GM18511 (cell line): ENCODE measurements around the gene CLMP.

Source experiments
- ATAC-seq: cut with Tn5 transposase; IDR thresholded peaks from one replicate; pipeline ENCODE4 v1.9.1; 2021; ENCODE audit warnings: mild to moderate bottlenecking, moderate library complexity; ENCODE audit not compliant: unreplicated experiment

The CLMP gene

DNA sequence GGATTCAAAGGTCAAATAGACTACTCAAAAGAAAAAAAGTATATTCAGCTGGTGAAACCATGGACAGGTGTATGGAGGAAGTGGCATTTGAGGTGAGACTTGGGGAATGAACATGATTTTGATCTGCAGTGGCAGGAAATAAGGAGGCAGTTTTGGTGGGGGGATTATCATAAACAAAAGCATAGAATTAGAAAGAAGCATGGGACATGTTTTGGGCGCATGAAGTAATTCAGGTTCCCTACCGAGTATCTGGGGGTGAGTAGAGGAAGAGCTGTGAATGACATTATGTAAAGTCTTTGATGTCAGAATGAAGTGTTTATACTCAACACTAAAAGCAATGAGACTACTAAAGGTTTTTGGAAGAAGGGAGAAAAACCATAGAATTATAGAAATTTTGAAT lies 3.1 kb downstream of the CLMP start:
- ATAC-seq, result no peak

DNA sequence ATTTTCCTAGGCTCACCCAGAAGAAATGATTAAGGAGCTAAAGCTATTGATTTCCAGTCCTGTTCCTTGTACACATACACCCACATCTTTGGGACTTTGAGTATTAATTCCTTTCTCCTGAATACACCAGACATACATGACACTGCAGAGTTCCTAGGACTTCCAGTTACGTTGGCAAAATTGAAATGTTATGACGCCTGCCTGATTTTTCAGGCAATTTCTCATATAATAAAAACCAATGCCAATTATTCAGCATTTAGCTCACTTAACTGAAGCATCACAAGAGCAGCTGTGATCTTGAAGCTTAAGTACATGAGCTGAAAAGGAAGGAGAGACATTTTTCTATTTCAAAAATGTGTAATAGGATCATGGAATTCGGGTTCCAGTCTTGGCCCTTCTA lies 4.5 kb downstream of the CLMP start:
- ATAC-seq, result no peak

DNA sequence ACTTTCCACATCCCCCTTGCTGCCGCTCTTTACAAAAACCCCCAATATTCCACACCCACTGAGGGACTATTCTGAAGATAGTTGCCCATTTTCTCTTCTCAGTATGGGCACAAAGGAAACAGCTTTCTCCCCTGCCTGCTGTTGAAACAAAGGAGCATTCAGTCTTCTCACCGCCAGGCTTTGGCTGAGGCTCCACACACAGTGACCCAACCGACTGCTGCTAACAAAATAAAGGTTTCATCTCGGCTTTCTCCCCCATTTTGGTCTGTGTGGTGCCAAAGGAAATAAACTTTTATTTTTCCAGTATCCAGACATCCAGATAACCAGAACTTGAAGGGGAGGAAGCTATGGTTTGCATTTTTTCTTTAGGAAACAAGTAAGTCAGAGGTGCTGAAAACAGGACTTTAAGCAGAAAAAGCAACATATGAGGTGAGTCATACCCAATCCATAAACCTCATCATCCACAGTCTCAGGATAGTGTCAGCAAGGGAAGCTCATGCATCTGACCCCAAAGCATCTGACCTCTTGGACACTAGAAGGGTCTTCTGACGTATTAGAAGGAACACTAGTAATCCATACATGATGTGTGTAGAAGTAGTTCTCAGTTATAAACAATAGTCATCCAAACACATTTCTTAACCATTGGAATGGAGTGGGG lies 6.4 kb downstream of the CLMP start:
- ATAC-seq, result no peak

DNA sequence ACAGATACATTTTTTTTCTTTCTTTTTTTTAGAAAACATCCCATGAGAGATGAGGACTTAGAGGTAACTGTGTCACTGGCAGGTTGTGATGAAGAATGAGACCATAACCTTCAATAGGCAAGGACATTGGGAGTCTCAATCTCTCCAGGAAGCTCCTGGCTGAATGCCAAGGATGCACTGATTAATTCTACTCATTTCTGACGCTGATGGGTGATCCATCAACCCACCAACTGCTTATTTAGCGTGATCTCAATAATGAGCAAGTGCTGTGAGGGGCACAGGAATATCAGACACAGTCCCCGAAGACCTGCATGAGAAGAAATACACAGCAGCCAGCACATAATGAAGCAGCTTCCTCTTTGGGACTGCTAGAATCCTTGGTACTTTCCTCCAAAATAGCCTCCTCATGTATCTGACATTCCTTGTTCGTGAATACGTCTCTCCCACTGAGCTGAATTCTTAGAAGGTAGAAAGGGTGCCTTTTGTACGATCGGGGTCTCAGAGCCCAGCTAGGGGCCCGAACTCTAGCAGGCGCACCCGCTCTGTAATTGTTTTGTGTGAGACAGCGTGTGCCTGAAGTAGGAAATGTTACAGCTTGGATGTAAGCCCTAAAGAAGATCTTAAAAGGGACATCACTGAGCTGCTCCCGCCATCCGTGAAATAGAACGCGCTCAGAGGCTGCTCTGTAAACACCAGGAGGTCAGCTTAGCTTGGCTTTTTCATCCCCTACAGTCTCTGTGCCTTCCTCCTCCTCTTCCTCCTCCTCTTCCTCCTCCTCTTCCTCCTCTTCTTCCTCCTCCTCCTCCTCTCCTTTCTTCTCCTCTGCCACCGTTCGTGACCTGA lies 7.2 kb downstream of the CLMP start:
- ATAC-seq, result no peak

DNA sequence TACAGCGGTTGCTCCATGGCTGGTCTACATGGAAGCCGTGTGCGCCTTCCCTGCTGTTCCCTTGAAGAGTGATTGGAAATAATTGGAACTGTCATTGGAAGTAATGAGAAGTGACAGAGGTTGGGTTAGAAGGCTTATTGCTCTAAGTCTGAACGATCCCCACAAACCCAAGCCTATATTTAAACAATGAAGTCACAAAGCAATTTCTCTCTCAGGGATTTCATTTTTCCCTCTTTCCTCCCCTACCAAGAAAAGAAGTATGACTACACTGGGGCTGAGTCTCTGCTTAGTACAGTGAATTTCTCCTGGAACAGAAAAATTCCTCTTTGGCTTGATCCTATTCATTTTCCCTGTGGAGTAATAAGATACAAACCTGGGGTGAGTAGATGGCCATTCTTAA lies 7.8 kb downstream of the CLMP start:
- no peak for ATAC-seq

DNA sequence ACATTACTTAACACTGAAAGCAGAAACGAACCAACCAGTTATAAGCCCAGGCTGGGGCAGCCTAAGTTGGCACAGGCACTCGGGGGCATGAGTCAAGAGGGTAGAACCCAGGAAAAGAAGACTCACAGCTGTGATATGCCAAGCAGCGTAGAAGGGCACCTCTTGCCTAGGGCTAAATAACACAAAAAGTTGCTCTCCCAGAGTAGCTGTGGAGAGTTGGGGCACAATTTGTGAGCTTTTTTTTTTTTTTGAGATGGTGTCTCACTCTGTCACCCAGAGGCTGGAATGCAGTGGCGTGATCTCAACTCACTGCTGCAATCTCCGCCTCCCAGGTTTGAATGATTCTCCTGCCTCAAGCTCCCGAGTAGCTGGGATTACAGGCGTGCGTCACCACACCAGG lies 8.8 kb downstream of the CLMP start:
- no peak for ATAC-seq

DNA sequence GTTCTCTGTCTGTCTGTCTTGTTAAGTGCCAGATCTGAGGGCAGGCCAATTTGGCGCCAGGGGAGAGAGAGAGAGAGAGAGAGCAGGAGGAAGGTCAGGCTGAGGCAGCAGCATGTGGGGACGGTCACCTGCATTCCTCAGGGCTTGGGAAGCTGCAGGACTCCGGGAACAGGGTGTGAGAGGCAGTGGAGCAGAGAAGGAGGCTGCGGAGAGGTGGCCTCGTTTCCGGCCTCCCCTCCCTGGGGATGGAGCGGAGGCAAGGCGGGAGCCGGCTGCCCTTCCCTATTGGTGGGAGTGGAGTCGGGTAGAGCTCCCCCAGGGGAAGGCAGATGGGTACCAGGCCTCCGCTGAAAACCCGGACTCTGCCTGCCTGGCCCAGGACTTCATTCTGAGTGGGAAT lies 9.7 kb downstream of the CLMP start:
- ATAC-seq, result no peak

DNA sequence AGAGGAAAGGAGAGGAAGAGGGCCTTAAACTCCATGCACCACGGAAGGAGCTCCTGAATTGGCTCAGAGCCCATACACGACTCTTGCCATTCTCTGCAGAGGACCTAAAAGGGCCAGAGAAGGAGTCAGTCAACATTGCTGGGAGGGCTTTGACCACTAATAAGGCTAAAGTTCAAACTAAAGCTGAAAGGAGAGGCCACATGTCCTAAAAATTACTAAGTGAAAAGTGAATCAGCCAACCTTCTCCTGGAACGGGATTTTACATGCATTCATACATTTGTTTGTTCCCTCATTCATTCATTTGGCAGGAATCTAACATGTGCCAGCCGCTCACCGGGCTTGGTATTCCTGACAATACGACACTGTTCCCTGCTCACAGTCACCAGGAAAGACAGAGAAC lies 10.5 kb downstream of the CLMP start:
- ATAC-seq, result no peak

DNA sequence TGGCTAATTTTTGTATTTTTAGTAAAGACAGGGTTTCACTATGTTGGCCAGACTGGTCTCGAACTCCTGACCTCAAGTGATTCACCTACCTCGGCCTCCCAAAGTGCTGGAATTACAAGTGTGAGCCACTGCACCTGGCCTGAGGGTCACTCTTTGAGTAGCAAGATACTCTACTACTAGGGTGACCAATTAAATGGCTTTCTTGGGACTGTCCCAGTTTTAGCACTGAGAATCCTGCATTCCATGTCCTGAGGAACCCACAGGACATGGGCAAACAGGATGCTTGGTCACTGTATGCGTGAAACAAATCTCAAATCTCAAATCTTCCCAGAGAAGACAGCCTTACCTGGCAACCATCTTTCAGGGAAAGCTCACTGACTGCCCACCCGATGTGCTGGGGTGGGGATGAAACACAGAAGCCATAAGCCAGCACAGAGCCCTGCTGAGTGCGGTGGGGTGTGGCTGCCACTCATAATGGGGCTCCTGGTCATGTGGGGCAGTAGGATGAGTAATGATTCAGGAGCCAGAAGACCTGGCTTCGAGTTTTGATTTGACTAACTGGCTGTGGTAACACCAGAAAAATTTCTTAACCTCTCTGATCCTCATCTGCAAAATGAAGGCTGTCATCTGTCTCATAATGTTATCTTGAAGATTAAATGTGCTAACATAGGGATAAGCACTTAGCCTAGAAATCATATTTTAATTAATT lies 11.5 kb downstream of the CLMP start:
- peak; percentile 57 for ATAC-seq

DNA sequence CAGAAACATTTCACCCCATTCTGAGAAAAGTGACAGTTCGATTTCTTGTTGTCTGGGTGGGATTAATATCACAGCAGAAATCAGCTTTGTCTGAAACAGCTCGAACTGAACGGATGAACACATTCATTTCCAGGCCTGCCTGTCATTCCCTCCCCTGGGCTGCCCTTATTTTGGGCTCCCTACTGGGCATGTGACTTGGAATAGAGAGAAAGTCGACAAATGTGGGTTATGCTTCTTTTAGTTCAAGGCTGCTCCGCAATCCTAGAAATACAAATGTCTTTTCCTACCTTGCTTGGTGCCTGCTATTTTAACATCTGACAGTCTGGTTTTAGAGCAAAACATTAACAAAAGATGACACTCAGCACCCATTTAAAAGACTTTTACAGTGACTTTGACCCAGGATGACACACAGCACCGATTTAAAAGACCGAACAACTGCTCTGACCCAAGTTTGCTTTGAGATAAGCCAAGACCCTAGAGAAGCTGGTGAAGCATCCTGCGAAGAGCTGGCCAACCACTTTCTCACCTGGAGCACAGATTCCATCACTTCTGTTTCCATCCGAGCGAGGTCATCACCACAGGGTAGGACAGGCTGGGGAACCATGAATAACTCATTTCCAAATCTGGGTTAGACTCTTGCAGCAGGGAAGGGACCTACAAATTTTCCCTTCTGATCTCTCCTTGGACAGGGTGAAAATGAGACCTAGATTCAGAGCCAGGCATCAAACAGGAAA lies 13.1 kb downstream of the CLMP start:
- no peak for ATAC-seq

DNA sequence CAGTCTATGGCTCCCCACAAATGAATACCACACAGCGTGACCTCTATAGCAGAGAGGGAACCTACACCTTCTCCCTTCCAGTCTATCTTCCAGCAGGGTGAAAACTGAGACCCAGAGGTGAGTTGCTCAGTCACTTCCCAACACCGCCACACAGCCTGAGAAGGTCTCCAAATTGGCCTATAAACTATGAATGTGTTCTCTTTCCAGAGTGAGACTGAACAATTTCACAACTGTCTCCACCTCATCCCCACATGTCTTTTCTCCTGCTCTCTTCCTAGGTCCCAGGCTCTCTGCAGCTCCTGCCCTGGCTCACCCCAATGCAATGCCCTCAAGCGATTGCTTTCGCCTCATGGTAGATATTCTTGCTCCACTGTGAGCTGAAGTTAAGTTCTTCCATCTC lies 14.0 kb downstream of the CLMP start:
- ATAC-seq, result no peak

DNA sequence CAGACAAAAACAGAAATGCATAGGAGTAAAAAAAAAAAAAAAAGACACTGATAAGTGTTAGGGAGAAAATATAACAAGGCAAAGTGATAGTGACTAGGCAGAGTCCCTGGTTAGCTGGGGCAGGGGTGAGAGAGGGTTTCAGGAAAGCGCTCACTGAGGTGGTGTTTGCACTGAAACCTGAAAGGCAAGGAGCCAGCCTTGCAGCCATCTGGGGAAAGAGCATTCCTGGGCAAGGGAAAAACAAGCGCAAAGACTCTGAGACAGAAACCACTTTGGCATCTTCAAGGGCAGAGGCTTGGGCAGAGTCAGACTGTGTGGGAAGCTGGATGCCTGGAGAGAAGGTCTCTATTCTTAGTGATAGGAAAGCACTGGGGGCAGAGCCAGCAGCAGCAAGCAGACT lies 14.5 kb downstream of the CLMP start:
- no peak for ATAC-seq

DNA sequence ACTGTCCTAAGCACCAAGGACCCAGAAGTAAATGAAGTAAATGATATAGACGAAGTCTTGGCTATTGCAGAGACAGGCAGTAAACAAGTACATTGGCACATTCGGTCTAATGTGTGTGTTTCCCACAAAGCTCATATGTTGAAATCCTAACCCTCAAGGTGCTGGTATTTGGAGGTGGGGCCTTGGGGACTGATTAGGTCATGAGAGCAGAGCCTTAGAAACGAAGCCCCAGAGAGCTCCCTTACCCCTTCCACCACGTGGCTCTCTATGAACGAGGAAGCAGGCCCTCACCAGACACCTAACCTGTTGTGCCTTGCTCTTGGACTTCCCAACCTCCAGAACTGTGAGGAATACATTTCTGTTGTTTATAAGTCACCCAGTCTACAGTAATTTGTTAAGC lies 14.9 kb downstream of the CLMP start:
- no peak for ATAC-seq

DNA sequence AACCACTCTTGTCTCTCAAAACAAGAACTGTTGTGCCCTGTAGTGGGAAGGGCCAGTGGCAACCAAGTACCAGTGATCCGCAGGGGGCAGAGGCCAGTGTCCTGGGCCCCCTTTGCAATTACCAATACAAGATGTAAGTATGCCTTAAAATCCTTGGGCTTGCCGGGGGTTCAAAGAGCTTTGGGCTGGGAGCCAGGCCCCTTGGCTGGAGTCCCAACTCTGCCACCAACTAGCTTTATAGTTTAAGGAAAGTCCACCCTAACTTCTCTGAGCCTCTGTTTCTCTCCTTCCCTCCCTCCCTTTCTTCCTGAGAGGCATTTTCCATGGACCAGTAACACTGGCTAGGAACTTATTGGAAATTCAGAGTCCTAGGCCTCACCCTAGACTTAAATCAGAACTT lies 15.5 kb downstream of the CLMP start:
- ATAC-seq, result no peak

DNA sequence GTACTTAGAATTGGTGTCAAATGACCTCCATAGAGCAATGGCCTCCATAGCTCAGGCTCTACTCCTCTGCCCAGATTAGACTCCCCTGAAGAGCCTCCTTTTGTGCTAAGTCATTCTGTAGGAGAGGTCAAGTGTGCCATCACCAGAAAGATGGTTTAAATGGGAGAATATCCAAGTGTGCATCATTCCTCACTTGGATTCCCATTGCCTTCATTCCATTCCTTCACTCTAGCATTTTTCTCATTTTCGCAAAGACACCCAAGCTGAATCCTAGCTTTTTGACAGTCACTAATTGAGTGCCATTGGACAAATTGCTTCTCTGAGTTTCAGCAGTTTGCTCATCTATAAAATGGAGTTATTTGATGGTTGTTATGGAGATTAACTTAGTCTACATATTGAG lies 16.9 kb downstream of the CLMP start:
- no peak for ATAC-seq

DNA sequence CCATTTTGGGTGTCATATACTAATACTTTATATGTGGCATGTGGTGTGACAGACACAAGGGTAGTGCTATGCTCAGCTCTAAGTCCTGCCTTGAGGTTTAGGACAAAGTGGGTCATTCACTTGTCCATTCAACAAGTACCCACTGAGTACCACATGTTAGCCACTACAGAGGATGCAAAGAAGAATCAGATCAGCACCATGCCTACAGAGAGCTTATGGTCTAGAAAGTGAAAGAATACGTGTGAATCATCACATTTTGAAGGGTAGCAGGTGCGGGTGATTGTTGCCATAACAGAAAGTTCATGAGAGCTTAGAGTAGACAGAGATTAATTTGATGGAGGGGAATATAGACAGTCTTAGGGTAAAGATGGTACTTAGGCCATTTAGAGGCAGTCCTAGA lies 18.3 kb downstream of the CLMP start:
- no peak for ATAC-seq

DNA sequence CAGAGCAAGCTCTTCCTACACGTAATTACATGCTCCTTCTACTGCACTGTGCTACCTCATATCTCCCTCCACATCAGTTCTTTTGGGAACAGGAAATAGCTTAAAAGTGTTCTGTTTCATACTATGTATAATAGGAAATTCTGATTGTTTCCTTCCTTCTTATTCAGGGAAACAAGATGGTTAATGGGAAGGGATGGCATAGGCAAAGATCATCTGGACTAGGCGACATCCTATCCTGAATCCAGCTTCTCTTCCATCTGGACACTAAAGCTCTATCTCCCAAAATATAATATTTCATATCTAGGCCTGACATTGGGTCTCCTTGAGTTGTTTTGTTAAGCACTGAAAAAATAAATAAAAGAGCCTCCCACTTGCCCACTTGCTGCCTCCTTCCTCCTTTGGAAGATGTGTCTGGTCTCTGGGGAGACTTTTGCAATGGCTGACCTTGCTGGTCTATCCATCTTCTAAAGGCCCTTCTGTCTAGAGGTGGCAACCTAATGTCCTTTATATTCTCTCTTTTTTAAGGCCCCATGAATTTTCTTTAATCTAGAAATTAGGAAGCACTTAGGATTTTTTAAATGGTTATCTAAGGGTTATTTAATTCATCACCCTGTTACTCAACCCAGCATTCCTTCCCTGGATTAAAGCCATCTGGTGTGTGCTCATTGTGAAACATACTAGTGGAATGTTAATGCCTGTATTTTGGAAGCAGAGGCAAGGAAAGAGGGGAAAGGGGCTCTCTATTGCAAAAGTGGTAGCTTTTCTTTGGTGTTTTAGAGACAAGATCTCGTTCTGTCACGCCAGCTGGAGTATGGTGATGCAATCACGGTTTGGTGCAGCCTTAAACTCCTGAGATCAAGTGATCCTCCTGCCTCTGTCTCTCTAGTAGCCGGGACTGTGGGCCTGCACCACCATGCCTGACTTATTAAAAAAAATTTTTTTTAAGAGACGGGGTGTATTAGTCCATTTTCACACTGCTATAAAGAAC lies 20.6 kb downstream of the CLMP start:
- ATAC-seq, result no peak

DNA sequence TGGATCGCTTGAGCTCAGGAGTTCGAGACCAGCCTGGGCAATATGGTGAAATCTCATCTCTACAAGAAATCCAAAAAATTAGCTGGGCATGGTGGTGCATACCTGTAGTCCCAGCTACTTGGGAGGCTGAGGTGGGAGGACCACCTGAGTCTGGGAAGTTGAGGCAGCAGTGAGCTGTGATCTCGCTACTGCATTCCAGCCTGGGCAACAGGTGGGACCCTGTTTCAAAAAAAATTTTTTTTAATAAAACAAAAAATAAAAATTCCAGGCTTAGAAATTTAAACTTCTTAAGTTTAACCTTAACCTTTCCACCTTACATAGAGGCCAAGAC lies 21.2 kb downstream of the CLMP start:
- no peak for ATAC-seq

DNA sequence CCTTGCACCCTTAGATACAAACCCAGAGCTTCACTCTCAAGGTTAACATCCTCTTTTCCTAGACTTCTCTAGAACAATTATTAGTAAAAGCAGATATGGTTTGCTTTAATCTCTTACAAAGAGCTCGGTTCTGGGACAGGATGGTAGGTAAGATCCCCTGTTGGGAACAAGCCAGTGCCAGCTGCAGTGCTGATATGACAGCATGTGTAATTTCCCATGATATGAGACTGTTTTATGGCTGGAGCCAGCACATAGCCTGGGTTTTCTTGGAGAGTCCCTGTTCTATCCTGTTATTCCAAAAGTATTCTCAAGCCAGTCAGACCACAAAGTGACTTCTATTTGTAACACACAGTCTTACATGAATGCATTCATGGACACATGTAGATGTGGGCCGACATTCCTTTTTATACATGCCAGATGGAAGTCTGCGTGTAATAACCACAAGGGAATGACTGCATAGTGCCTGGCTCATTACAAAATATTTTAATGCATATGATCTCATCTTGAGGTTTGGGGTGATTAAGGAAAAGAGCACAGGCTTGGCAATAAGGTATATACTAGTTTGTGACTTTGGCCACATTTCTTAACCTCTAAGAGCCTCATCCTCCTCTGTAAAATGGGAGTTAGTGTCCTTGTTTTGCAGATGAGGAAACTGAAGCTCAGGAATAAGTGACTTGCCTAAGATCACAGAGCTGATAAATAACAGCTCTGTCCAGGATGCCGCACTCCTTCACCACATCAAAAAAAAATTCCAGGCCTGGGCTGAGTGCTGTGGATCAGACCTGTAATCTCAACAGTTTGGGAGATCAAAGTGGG lies 21.8 kb downstream of the CLMP start:
- ATAC-seq, result no peak
